Mononuclear cell (primary cell): Measurements from ENCODE around the gene NCAN. TPM values are rescaled to one million over a fixed set of nuclear protein-coding genes. Genes with fewer than 3 reads are reported as not detected.
"Not testable (repeated sequence)": the region's sequence is repeated elsewhere in the genome, so short reads cannot be mapped to it uniquely, and the experiment has no call there.

Experiments
- H3K27me3 ChIP-seq: 2 replicates; pipeline ENCODE4 v1.6.0; 2011; ENCODE audit warnings: low read length, control low read depth; ENCODE audit not compliant: insufficient read depth
- H3K4me1 ChIP-seq: 2 replicates; pipeline ENCODE4 v1.5.1; 2011; ENCODE audit warnings: mild to moderate bottlenecking, low read length, control low read depth; ENCODE audit not compliant: insufficient read depth
- H3K4me3 ChIP-seq: 2 replicates; pipeline ENCODE4 v1.5.1; 2011; ENCODE audit warnings: mild to moderate bottlenecking, low read length, moderate library complexity
- H3K9me3 ChIP-seq: 2 replicates; pipeline ENCODE4 v1.5.1; 2011; ENCODE audit warnings: low read depth, mild to moderate bottlenecking, control low read depth, low read length
- total RNA-seq: library from RNA; depleted of rRNA; stranded (reverse); fragments of >200 nt; gene quantifications from one replicate; pipeline ENCODE4 v1.2.3, GENCODE V29; 2012

Gene NCAN
- total RNA-seq, 1 donor = not detected

DNA sequence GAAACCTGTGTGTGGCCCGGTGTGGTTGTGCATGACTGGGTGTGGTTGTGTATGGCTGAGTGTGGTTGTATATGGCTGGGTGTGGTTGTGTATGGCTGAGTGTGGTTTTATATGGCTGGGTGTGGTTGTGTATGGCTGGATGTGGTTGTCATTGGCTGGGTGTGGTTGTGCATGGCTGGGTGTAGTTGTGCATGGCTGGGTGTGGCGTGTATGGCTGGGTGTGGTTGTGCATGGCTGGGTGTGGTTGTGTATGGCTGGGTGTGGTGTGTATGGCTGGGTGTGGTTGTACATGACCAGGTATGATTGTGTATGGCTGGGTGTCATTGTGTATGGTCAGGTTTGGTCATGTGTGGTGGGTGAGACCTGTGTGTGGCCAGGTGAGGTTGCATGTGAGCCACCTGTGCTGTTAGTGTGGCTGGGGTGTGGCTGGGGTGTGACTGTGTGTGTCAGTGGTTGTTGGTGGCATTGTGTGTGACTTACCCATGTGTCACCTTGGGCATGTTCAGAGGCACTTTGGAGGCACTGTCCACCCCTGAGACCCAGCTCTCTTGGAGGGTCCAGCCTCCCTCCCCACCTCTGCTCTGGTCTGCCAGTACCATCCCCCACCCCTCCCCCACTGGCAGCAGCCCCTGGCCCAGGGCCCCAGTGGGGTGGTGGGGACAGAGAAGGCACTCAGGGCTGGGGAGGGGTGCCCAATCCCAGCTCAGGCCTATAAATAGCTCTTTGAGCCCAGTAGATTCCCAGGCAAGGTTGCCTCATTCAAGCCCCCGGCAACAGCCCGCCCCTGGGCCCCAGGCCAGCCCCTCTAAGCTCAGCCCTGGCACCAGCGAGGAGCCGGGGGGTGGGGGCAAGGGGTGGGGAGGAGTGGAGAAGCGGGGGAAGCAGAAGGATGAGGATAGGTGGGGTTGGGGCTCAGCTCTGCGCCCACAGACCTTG, 3.9 kb upstream of the NCAN start:
- Histone ChIP-seq H3K9me3 (no peaks in the 10 kb centered on the region), H3K27me3 (peaks cover 16% of the 10 kb centered on the region), H3K4me3 (no peak overlapping the region), H3K4me1 (peaks cover 14% of the 10 kb centered on the region)

DNA sequence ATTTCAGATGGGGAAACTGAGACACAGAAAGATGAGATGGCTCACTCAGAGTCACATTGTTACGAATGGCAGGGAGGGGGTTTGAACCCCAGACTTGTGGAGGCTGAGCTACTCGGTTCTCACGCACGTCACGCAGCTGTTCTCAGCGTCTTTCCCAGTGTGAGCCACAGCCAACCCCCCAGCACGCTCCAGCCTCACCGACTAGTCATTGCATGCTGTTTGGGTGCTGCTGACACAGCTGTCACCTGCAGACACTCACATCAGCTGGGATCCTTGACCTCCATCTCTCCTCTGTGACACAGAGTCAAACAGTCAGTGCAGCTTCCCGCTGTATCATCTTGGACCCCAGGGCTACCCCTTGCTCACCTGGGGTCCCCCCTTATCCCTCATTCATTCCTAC, 2.4 kb upstream of the NCAN start:
- H3K9me3 ChIP-seq = no peaks in the 10 kb centered on the region
- H3K4me1 ChIP-seq = peaks cover 9% of the 10 kb centered on the region
- no peak overlapping the region for H3K4me3 ChIP-seq
- peaks cover 26% of the 10 kb centered on the region for H3K27me3 ChIP-seq

DNA sequence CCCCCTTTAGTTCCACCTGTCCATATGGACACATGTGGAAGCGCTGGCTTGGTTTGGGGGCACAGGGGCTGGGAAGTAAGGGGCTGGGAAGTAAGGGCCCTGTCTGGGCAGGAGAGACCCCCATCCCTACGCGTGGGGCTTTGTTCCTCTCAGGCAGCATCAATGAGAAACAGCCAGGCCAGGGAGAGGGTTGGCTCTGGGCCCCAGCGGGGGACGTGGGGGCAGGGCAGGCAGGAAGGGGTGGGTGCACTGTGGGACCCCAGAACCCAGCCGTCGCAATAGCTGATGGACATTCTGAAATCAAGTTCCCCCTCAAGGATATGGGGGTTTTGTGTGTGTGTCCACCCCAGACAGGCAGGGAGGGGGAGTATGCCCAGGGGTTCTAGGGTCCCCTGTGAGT, 1.2 kb downstream of the NCAN start:
- H3K4me1 ChIP-seq = no peaks in the 10 kb centered on the region
- H3K27me3 ChIP-seq = peaks cover 38% of the 10 kb centered on the region
- H3K9me3 ChIP-seq = no peaks in the 10 kb centered on the region
- no peak overlapping the region for H3K4me3 ChIP-seq

DNA sequence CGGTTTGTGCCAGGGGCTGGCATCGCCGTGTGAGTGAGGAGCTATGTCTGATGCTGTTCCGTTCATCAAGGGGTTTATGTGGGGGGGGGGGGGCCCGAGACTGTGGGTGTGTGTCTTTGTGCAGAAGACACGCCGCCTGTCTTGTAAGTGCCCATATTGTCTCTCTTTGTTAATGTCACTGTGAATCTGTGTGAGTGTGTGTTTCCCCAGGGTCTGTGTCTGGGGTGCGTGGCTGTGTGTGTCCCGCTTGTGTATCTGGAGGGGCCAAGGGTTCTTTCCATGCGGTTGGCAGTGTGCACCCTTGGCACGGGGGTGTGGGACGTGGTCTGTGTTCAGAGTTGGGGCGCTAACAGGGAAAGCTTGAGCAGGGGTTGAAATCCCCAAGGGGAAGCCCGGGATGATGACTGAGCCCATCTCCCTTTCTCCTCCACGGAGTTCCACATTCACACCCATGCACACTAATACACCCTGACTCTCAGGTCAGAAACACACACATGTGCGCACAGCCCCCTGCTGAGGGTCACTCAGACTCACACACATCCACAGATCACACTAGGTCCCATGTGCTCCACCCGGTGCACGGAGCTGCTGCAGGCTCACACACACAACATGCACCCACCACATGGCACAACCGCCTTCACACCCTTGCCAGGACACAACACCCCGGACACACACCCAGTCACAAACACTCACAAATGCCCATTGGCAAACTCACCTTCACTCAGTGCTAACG, 1.8 kb downstream of the NCAN start:
- H3K9me3 ChIP-seq = no peaks in the 10 kb centered on the region
- peaks cover 38% of the 10 kb centered on the region for H3K27me3 ChIP-seq
- no peaks in the 10 kb centered on the region for H3K4me1 ChIP-seq
- H3K4me3 ChIP-seq = no peak overlapping the region

DNA sequence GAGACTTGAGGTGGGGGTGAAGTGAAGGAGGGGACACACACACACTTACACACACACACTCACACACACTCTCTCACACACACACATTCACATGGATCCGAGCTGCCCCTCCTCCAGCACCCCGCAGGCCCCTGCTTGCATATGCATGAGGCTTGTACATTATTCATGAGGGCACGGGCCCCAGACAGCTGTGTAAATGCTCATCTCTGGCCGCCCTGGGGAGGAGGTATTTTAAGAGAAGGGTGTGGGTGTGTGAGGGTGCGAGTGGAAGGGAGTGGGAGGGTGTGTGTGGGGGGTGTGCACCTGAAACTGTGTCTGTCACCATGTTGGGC, 2.4 kb downstream of the NCAN start:
- H3K27me3 ChIP-seq = peaks cover 38% of the 10 kb centered on the region

GRCh38 chr19:19214892-19215291, 3.1 kb downstream of the NCAN start:
- H3K27me3 ChIP-seq = peaks cover 38% of the 10 kb centered on the region
- no peaks in the 10 kb centered on the region for H3K4me1 ChIP-seq
- no peaks in the 10 kb centered on the region for H3K9me3 ChIP-seq
- H3K4me3 ChIP-seq = no peak overlapping the region

More for the DNA sequence above, 2.4 kb downstream of the NCAN start:
- H3K4me3 ChIP-seq = no peak overlapping the region
- H3K4me1 ChIP-seq = no peaks in the 10 kb centered on the region
- H3K9me3 ChIP-seq = no peaks in the 10 kb centered on the region

DNA sequence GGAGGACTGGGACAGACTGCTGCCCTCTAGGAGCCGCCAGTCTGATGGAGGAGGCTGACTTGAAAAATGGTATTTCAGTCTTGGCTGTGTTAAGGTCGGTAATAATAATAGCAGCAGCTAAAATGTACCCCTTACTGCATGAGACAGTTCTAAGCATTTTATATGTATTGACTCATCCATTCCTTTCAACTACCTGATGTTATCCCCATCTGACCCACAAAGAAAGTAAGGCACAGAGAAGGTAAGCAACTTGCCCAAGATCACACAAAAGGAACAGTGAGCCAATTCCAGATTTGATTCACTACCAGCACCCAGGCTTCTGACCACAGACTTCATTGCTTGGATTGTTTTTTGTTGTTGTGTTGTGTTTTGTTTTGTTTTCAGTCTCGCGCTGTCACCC, 4.0 kb downstream of the NCAN start:
- H3K4me1 ChIP-seq = no peaks in the 10 kb centered on the region
- H3K27me3 ChIP-seq = peaks cover 38% of the 10 kb centered on the region
- no peaks in the 10 kb centered on the region for H3K9me3 ChIP-seq
- H3K4me3 ChIP-seq = no peak overlapping the region

DNA sequence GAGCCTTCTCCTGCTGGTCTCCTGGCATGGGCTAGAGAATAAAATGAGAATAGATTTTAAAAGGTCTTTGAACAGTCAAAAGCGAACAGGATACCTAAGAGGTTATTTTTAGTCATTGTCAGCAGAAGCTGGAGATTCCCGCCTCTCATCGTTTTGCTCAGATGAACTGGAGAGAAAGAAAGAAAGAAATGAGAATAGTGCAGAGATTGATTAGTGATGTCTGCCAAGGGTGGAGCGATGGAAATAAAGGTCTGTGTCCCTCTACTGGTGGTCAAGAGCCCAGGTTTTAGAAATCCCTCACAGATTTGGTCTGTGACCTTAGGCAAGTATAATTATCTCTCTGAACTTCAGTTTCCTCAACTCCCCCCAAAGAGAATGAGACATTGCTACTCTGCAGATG, 5.3 kb downstream of the NCAN start:
- Histone ChIP-seq H3K27me3 (peaks cover 28% of the 10 kb centered on the region), H3K9me3 (no peaks in the 10 kb centered on the region), H3K4me3 (no peak overlapping the region), H3K4me1 (no peaks in the 10 kb centered on the region)

DNA sequence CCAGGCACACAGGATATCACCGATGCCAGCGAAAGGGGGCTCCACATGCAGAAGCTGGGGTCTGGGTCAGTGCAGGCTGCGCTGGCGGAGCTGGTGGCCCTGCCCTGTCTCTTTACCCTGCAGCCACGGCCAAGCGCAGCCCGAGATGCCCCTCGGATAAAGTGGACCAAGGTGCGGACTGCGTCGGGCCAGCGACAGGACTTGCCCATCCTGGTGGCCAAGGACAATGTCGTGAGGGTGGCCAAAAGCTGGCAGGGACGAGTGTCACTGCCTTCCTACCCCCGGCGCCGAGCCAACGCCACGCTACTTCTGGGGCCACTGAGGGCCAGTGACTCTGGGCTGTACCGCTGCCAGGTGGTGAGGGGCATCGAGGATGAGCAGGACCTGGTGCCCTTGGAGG, 7.2 kb downstream of the NCAN start:
- H3K4me1 ChIP-seq = no peaks in the 10 kb centered on the region
- H3K4me3 ChIP-seq = no peak overlapping the region
- no peaks in the 10 kb centered on the region for H3K9me3 ChIP-seq
- H3K27me3 ChIP-seq = peaks cover 15% of the 10 kb centered on the region

DNA sequence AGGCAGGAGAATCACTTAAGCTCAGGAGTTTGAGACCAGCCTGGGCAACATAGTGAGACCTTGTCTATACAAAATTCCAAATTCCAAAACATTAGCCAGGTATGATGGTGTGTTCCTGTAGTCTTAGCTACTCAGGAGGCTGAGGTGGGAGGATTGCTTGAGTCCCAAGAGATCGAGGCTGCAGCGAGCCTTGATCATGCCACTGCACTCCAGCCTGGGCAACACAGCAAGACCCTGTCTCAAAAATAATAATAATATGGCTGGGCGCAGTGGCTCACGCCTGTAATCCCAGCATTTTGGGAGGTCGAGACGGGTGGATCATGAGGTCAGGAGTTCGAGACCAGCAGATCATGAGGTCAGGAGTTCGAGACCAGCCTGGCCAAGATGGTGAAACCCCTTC, 9.2 kb downstream of the NCAN start:
- not testable (repeated sequence) for H3K9me3 ChIP-seq, H3K27me3 ChIP-seq, H3K4me3 ChIP-seq
- H3K4me1 ChIP-seq = peaks cover 11% of the 10 kb centered on the region

GRCh38 chr19:19223060-19223459, 11.3 kb downstream of the NCAN start:
- no peak overlapping the region for H3K4me3 ChIP-seq
- H3K27me3 ChIP-seq = peaks cover 8% of the 10 kb centered on the region
- peaks cover 11% of the 10 kb centered on the region for H3K4me1 ChIP-seq
- H3K9me3 ChIP-seq = no peaks in the 10 kb centered on the region

GRCh38 chr19:19223636-19224035, 11.9 kb downstream of the NCAN start:
- H3K27me3 ChIP-seq = peaks cover 8% of the 10 kb centered on the region
- no peak overlapping the region for H3K4me3 ChIP-seq
- H3K4me1 ChIP-seq = peaks cover 11% of the 10 kb centered on the region
- no peaks in the 10 kb centered on the region for H3K9me3 ChIP-seq

DNA sequence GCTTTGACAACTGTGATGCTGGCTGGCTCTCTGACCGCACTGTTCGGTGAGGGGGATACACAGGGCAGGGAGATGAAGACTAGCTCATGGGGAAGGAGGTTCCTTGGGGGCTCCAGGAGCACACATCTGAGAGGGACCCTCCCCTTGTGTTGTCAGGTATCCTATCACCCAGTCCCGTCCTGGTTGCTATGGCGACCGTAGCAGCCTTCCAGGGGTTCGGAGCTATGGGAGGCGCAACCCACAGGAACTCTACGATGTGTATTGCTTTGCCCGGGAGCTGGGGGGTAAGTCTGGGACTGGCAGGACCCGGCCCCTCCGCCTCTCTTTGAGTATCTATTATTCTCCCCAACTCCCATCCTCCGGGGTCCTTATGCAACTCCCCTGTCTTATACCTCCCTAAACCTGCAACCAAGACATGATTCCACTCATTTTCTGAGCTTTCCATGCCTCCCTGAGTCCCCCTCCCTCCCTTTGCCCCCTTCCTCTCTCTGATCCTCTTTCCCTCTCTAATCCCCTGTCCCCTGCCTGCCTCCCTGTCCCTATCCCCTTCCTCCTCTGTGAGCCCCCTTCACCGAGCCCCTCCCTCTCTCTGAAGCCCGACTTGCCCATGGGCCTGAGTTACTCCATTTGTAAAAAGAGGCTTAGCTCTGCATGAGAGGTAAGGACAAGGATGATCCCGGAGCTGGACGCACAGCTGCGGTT, 12.5 kb downstream of the NCAN start:
- H3K9me3 ChIP-seq = no peaks in the 10 kb centered on the region
- H3K4me1 ChIP-seq = peaks cover 11% of the 10 kb centered on the region
- H3K4me3 ChIP-seq = no peak overlapping the region
- H3K27me3 ChIP-seq = peaks cover 8% of the 10 kb centered on the region

DNA sequence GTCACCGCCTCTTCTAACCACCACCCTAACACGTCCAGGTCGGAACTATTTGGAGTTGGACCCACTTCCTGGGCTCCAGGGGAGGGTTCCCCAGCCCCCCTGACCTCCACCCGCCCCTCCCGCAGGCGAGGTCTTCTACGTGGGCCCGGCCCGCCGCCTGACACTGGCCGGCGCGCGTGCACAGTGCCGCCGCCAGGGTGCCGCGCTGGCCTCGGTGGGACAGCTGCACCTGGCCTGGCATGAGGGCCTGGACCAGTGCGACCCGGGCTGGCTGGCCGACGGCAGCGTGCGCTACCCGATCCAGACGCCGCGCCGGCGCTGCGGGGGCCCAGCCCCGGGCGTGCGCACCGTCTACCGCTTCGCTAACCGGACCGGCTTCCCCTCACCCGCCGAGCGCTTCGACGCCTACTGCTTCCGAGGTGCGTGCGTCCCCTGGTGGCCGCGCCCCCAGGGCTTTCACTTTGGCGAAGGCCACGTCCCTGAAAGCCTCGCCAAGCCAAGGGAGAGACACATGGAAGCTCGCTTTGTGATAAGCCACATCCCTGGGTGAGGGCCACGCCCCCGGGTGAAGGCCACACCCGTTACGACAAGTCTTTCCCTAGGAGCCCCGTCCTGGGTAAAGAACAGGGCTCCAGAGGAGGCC, 13.2 kb downstream of the NCAN start:
- Histone ChIP-seq H3K4me1 (peaks cover 11% of the 10 kb centered on the region), H3K4me3 (peak overlapping the region; percentile 12), H3K27me3 (peaks cover 8% of the 10 kb centered on the region), H3K9me3 (no peaks in the 10 kb centered on the region)

DNA sequence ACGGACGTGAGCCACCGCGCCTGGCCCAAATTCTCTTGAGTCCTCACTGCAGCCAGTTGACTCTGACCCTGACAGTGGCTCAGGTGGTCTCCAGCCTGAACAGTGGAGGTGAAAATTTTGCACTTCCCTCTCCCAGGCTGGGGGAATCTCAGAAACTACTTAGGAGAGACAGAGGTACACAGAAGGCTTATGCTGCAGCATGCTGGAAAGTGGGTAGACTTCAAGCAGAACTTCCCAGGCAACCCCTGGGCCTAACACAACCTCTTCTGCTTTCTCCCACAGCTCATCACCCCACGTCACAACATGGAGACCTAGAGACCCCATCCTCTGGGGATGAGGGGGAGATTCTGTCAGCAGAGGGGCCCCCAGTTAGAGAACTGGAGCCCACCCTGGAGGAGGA, 14.4 kb downstream of the NCAN start:
- H3K4me1 ChIP-seq = peaks cover 11% of the 10 kb centered on the region
- H3K4me3 ChIP-seq = no peak overlapping the region
- H3K27me3 ChIP-seq = peaks cover 8% of the 10 kb centered on the region
- no peaks in the 10 kb centered on the region for H3K9me3 ChIP-seq
